DND-41 (cell line): ENCODE data around the gene IREB2.
A peak's percentile ranks its signal among the peaks of the same experiment; 100 is the strongest.
"Not testable (repeated sequence)": the region's sequence is repeated elsewhere in the genome, so short reads cannot be mapped to it uniquely, and the experiment has no call there.

ENCODE experiments used
- ATAC-seq: fragments of 200-7000 bp; cut with Tn5 transposase; 3 replicates; pipeline ENCODE4 v1.9.1; 2021; ENCODE audit warnings: low read depth; ENCODE audit not compliant: insufficient read depth
- DNase-seq: peaks from one replicate; pipeline ENCODE4 v3.0.0-alpha.2; 2020
- H2AFZ ChIP-seq: 2 replicates; pipeline ENCODE4 v1.6.0; 2012; ENCODE audit warnings: low read depth, low read length
- H3K27ac ChIP-seq: 2 replicates; pipeline ENCODE4 v1.5.1; 2012; ENCODE audit warnings: low read length, inconsistent platforms
- H3K27me3 ChIP-seq: fragments of 200-600 bp; sonication (generic); 2 replicates; pipeline ENCODE4 v1.6.0; 2012; ENCODE audit warnings: low read length, mild to moderate bottlenecking, inconsistent platforms; ENCODE audit not compliant: insufficient read depth, poor library complexity
- H3K36me3 ChIP-seq: 2 replicates; pipeline ENCODE4 v1.5.1; 2012; ENCODE audit warnings: low read length, inconsistent platforms; ENCODE audit not compliant: insufficient read depth
- H3K4me1 ChIP-seq: 2 replicates; pipeline ENCODE4 v1.5.1; 2012; ENCODE audit warnings: mild to moderate bottlenecking, low read length; ENCODE audit not compliant: insufficient read depth
- H3K4me2 ChIP-seq: 2 replicates; pipeline ENCODE4 v1.6.0; 2012; ENCODE audit warnings: mild to moderate bottlenecking, moderate library complexity, low read length, inconsistent platforms; ENCODE audit not compliant: insufficient read depth
- H3K4me3 ChIP-seq, 2 experiments: fragments of 200-600 bp in 1 of 2; shearing (Covaris generic) in 1 of 2; 2 replicates each; pipeline ENCODE4 v1.5.1; 2012 to 2016; ENCODE audit warnings: inconsistent platforms in 2 of 2, low read length in 2 of 2, mild to moderate bottlenecking in 2 of 2, low read depth in 1 of 2, moderate library complexity in 1 of 2
- H3K79me2 ChIP-seq: 2 replicates; pipeline ENCODE4 v1.6.0; 2012; ENCODE audit warnings: low read length, inconsistent platforms; ENCODE audit not compliant: insufficient read depth
- H3K9ac ChIP-seq: 2 replicates; pipeline ENCODE4 v1.6.0; 2012; ENCODE audit warnings: low read depth, mild to moderate bottlenecking, inconsistent platforms, low read length, moderate library complexity
- H3K9me3 ChIP-seq: 2 replicates; pipeline ENCODE4 v1.5.1; 2012; ENCODE audit warnings: low read length, moderate library complexity, mild to moderate bottlenecking, inconsistent platforms; ENCODE audit not compliant: insufficient read depth, severe bottlenecking
- H4K20me1 ChIP-seq: 2 replicates; pipeline ENCODE4 v1.6.0; 2012; ENCODE audit warnings: low read length; ENCODE audit not compliant: insufficient read depth
- CTCF ChIP-seq: IDR thresholded peaks from 2 replicates; pipeline ENCODE4 v1.5.1; 2012; ENCODE audit warnings: borderline replicate concordance, low read length, moderate library complexity, mild to moderate bottlenecking; ENCODE audit not compliant: poor library complexity, severe bottlenecking; ENCODE audit errors: extremely low read depth
- EZH2 ChIP-seq: IDR thresholded peaks from 3 replicates; pipeline ENCODE4 v1.6.1; 2012; ENCODE audit warnings: borderline replicate concordance, low read depth, mild to moderate bottlenecking, moderate library complexity, low read length, inconsistent platforms; ENCODE audit not compliant: severe bottlenecking

Gene IREB2

GRCh38 chr15:78432664-78433063, 5.4 kb upstream of the IREB2 start:
- Histone ChIP-seq H3K27me3 (no peaks in the 10 kb centered on the region), H3K9ac (no peak overlapping the region), H3K79me2 (peaks cover 6% of the 10 kb centered on the region; the same call in 1 of the 2 replicates), H2AFZ (no peak overlapping the region), H3K9me3 (no peaks in the 10 kb centered on the region), H4K20me1 (no peaks in the 10 kb centered on the region), H3K36me3 (no peaks in the 10 kb centered on the region), H3K4me2 (no peak overlapping the region), H3K4me3 (no peak overlapping the region), H3K27ac (no peak overlapping the region), H3K4me1 (peaks cover 10% of the 10 kb centered on the region)
- DNase-seq (no peak), ATAC-seq (no peak)
- TF ChIP-seq EZH2 (no peak), CTCF (no peak)

DNA sequence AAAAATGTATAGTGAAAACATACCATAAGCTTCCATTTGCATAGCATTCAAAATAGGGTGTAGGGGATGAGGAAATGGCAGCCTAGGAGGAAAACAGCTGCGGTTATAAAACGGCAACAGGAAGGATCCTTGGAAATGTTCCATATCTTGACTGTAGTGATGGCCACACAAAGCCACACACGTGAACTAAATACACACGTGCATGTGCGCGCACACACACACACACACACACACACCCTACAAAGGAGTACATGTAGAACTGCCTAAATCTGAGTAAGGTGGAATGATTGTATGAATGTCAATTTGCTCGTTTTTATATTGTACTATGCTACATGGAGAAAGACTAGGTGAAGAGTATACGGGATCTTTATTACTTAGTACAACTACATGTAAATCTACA, 3.9 kb upstream of the IREB2 start:
- peaks cover 11% of the 10 kb centered on the region for H3K4me1 ChIP-seq
- H4K20me1 ChIP-seq = no peaks in the 10 kb centered on the region; the same call in 1 of the 2 replicates
- H3K27me3 ChIP-seq = no peaks in the 10 kb centered on the region
- TF ChIP-seq CTCF (no peak), EZH2 (no peak)
- H3K79me2 ChIP-seq = peaks cover 17% of the 10 kb centered on the region
- H2AFZ ChIP-seq = no peak overlapping the region
- no peak overlapping the region for H3K9ac ChIP-seq
- H3K27ac ChIP-seq = no peak overlapping the region
- no peak overlapping the region for H3K4me3 ChIP-seq
- ATAC-seq = no peak
- no peak overlapping the region for H3K4me2 ChIP-seq
- no peaks in the 10 kb centered on the region; the same call in 1 of the 2 replicates for H3K36me3 ChIP-seq
- H3K9me3 ChIP-seq = no peaks in the 10 kb centered on the region
- DNase-seq = no peak

- H3K27ac ChIP-seq, DNase-seq, H2AFZ ChIP-seq, H3K4me2 ChIP-seq, H3K27me3 ChIP-seq, H3K4me3 ChIP-seq, H4K20me1 ChIP-seq, H3K36me3 ChIP-seq, ATAC-seq, H3K9me3 ChIP-seq, H3K9ac ChIP-seq: not testable (repeated sequence)
- Histone ChIP-seq H3K79me2 (peaks cover 23% of the 10 kb centered on the region), H3K4me1 (peaks cover 17% of the 10 kb centered on the region)
These were observed 3.3 kb upstream of the IREB2 start for GRCh38 chr15:78434711-78435110.

DNA sequence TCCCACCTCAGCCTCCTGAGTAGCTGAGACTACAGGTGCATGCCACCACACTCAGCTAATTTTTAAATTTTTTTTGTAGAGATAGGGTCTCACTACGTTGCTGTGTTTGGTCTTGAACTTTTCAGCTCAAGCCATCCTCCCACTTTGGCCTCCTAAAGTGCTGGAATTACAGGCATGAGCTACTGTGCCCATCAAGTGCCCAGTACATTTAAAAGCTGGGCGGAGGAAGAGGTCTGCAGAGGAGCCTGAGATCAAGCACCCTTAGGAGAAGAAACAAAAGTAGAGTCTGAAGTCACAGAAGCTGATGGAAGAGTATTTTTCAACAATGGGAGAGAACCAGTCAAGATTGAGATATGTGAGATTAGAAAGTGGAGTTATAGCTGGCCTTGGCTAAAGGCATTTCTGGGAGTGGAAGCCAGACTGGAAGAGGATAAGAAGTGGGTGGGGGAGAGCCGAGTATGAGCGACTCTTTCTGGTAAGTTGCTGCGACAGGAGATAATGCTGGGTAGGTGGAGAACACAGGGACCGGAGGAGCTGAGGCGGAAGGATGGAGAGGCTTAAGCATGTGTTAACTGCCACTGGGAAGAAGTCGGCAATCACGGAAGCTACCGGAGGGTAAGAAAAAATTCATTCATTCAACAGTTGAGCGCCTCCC, 782 bp upstream of the IREB2 start:
- H3K36me3 ChIP-seq = peaks cover 20% of the 10 kb centered on the region
- DNase-seq (no peak), ATAC-seq (no peak)
- peak overlapping the region; percentile 99 for H3K9ac ChIP-seq
- peak overlapping the region; percentile 70 to 72 for H3K4me3 ChIP-seq
- H3K4me2 ChIP-seq = peak overlapping the region; percentile 77
- peaks cover 35% of the 10 kb centered on the region for H3K4me1 ChIP-seq
- TF ChIP-seq CTCF (no peak), EZH2 (no peak)
- no peaks in the 10 kb centered on the region for H3K9me3 ChIP-seq
- H3K27ac ChIP-seq = peak overlapping the region; percentile 96
- H2AFZ ChIP-seq = peak overlapping the region; percentile 95
- no peaks in the 10 kb centered on the region for H3K27me3 ChIP-seq
- peaks cover 4% of the 10 kb centered on the region; the same call in 1 of the 2 replicates for H4K20me1 ChIP-seq
- H3K79me2 ChIP-seq = peaks cover 48% of the 10 kb centered on the region
